Glutamatergic neuron (in vitro differentiated cells): ENCODE data around the gene CREB3L2. TPM values are rescaled to one million over a fixed set of nuclear protein-coding genes. Genes with fewer than 3 reads are reported as not detected.

Experiments used
- DNase-seq: peaks from one replicate; pipeline ENCODE4 v3.0.0; 2022
- H3K27ac Mint-ChIP-seq: one replicate; pipeline ENCODE4 v1.8.0; 2020; ENCODE audit warnings: mild to moderate bottlenecking, mixed read lengths, inconsistent platforms; ENCODE audit not compliant: unreplicated experiment
- H3K27me3 Mint-ChIP-seq: one replicate; pipeline ENCODE4 v1.8.0; 2020; ENCODE audit warnings: mild to moderate bottlenecking, moderate library complexity, mixed read lengths, inconsistent platforms; ENCODE audit not compliant: unreplicated experiment
- H3K36me3 Mint-ChIP-seq: one replicate; pipeline ENCODE4 v1.8.0; 2020; ENCODE audit warnings: mild to moderate bottlenecking, mixed read lengths, inconsistent platforms; ENCODE audit not compliant: unreplicated experiment
- H3K4me1 Mint-ChIP-seq: one replicate; pipeline ENCODE4 v1.8.0; 2020; ENCODE audit warnings: mild to moderate bottlenecking, low read depth, mixed read lengths, inconsistent platforms; ENCODE audit not compliant: unreplicated experiment
- H3K4me3 Mint-ChIP-seq: one replicate; pipeline ENCODE4 v1.8.0; 2020; ENCODE audit warnings: mild to moderate bottlenecking, mixed read lengths, inconsistent platforms; ENCODE audit not compliant: unreplicated experiment
- H3K9me3 Mint-ChIP-seq: one replicate; pipeline ENCODE4 v1.8.0; 2020; ENCODE audit warnings: mild to moderate bottlenecking, moderate library complexity, mixed read lengths, inconsistent platforms; ENCODE audit not compliant: unreplicated experiment
- CTCF ChIP-seq: fragments of 200-600 bp; sonication (generic); IDR thresholded peaks from one replicate; pipeline ENCODE4 v1.5.0; 2021; ENCODE audit not compliant: partially characterized antibody, unreplicated experiment
- total RNA-seq: library from RNA; stranded (reverse); fragmentation: NEBNext Ultra II Directional; extraction: Animal tissue kit (Norgen Biotek cat#: 25700); gene quantifications from one replicate; pipeline ENCODE4 v1.2.1, GENCODE V29; 2021; ENCODE audit not compliant: unreplicated experiment

CREB3L2 gene
- total RNA-seq, 1 donor from 2014 or later: 45.4 TPM

- Mint-ChIP-seq H3K36me3 (peaks cover 8% of the 10 kb centered on the region), H3K4me1 (peaks cover 56% of the 10 kb centered on the region), H3K27ac (peak overlapping the region; percentile 92), H3K9me3 (peaks cover 25% of the 10 kb centered on the region), H3K27me3 (peaks cover 15% of the 10 kb centered on the region), H3K4me3 (peak overlapping the region; percentile 25)
- TF ChIP-seq CTCF: no peak
- DNase-seq: peak; percentile 50
Observed at GRCh38 chr7:137994216-137994615, 7.7 kb downstream of the CREB3L2 start.

- TF ChIP-seq CTCF: no peak
- H3K27ac Mint-ChIP-seq: peak overlapping the region; percentile 92
- H3K9me3 Mint-ChIP-seq: peaks cover 21% of the 10 kb centered on the region
- peaks cover 15% of the 10 kb centered on the region for H3K27me3 Mint-ChIP-seq
- peaks cover 8% of the 10 kb centered on the region for H3K36me3 Mint-ChIP-seq
- H3K4me3 Mint-ChIP-seq: peak overlapping the region; percentile 25
- DNase-seq: no peak
- peaks cover 49% of the 10 kb centered on the region for H3K4me1 Mint-ChIP-seq
Observed at GRCh38 chr7:137993395-137993743, 8.5 kb downstream of the CREB3L2 start.

- Mint-ChIP-seq H3K4me1 (peaks cover 49% of the 10 kb centered on the region), H3K9me3 (peaks cover 21% of the 10 kb centered on the region), H3K27me3 (peaks cover 15% of the 10 kb centered on the region), H3K36me3 (peaks cover 8% of the 10 kb centered on the region), H3K4me3 (peak overlapping the region; percentile 76), H3K27ac (peak overlapping the region; percentile 92)
- no peak for TF ChIP-seq CTCF
- DNase-seq: no peak
Observed at GRCh38 chr7:137992550-137993394, 9.1 kb downstream of the CREB3L2 start.

GRCh38 chr7:137992104-137992549 lies 9.8 kb downstream of the CREB3L2 start:
- H3K4me1 Mint-ChIP-seq: peaks cover 49% of the 10 kb centered on the region
- H3K27me3 Mint-ChIP-seq: peaks cover 15% of the 10 kb centered on the region
- DNase-seq: no peak
- TF ChIP-seq CTCF: no peak
- peak overlapping the region; percentile 76 for H3K4me3 Mint-ChIP-seq
- H3K27ac Mint-ChIP-seq: peak overlapping the region; percentile 92
- H3K36me3 Mint-ChIP-seq: peaks cover 8% of the 10 kb centered on the region
- peaks cover 21% of the 10 kb centered on the region for H3K9me3 Mint-ChIP-seq

- TF ChIP-seq CTCF: no peak
- Mint-ChIP-seq H3K4me1 (peaks cover 40% of the 10 kb centered on the region), H3K9me3 (peaks cover 14% of the 10 kb centered on the region), H3K36me3 (peaks cover 8% of the 10 kb centered on the region), H3K27ac (no peak overlapping the region), H3K4me3 (no peak overlapping the region), H3K27me3 (peaks cover 12% of the 10 kb centered on the region)
- no peak for DNase-seq
Observed at GRCh38 chr7:137990251-137990941, 11.5 kb downstream of the CREB3L2 start.
